Osteoblast (primary cell): ENCODE data around the gene EIF4E1B. TPM values are rescaled to one million over a fixed set of nuclear protein-coding genes. Genes with fewer than 3 reads are reported as not detected.
A peak's percentile ranks its signal among the peaks of the same experiment; 100 is the strongest.

Source experiments
- DNase-seq: peaks from one replicate; pipeline ENCODE4 v3.0.0; 2011; ENCODE audit warnings: low spot score, mixed read lengths; ENCODE audit not compliant: insufficient read length; ENCODE audit errors: missing footprints
- H2AFZ ChIP-seq: 2 replicates; pipeline ENCODE4 v1.6.0; 2011; ENCODE audit warnings: mild to moderate bottlenecking, low read length
- H3K27ac ChIP-seq: 2 replicates; pipeline ENCODE4 v1.5.1; 2011; ENCODE audit warnings: mild to moderate bottlenecking, low read depth, low read length, moderate library complexity
- H3K27me3 ChIP-seq: 2 replicates; pipeline ENCODE4 v1.6.0; 2012; ENCODE audit warnings: mild to moderate bottlenecking, control low read depth, inconsistent platforms, low read length, moderate library complexity; ENCODE audit not compliant: insufficient read depth
- H3K36me3 ChIP-seq: 2 replicates; pipeline ENCODE4 v1.5.1; 2011; ENCODE audit warnings: mild to moderate bottlenecking, low read length, control low read depth, moderate library complexity; ENCODE audit not compliant: insufficient read depth
- H3K4me1 ChIP-seq: 2 replicates; pipeline ENCODE4 v1.5.1; 2011; ENCODE audit warnings: mild to moderate bottlenecking, low read length, control low read depth, moderate library complexity; ENCODE audit not compliant: insufficient read depth
- H3K4me2 ChIP-seq: 2 replicates; pipeline ENCODE4 v1.6.0; 2011; ENCODE audit warnings: mild to moderate bottlenecking, low read length; ENCODE audit not compliant: insufficient read depth
- H3K4me3 ChIP-seq: fragments of 200-600 bp; sonication (generic); 3 replicates; pipeline ENCODE4 v1.5.1; 2012; ENCODE audit warnings: mild to moderate bottlenecking, low read length, inconsistent platforms; ENCODE audit not compliant: insufficient read depth
- H3K79me2 ChIP-seq: 2 replicates; pipeline ENCODE4 v1.6.0; 2012; ENCODE audit warnings: mild to moderate bottlenecking, low read length, control low read depth, inconsistent platforms; ENCODE audit not compliant: insufficient read depth
- H3K9me3 ChIP-seq: 2 replicates; pipeline ENCODE4 v1.5.1; 2011; ENCODE audit warnings: low read depth, low read length, control low read depth
- H4K20me1 ChIP-seq: 2 replicates; pipeline ENCODE4 v1.6.0; 2012; ENCODE audit warnings: mild to moderate bottlenecking, low read length, control low read depth; ENCODE audit not compliant: insufficient read depth
- CTCF ChIP-seq: IDR thresholded peaks from 2 replicates; pipeline ENCODE4 v1.5.1; 2011; ENCODE audit warnings: mild to moderate bottlenecking, low read depth, low read length, moderate library complexity; ENCODE audit errors: extremely low read depth
- total RNA-seq: library from RNA; depleted of rRNA; stranded (reverse); fragments of >200 nt; gene quantifications from 2 replicates; pipeline ENCODE4 v1.2.3, GENCODE V29; 2012

Gene EIF4E1B
- total RNA-seq, 1 donor, result not detected

GRCh38 chr5:176644878-176645670 lies 14.6 kb downstream of the EIF4E1B start:
- no peaks in the 10 kb centered on the region for H3K36me3 ChIP-seq
- TF ChIP-seq CTCF, result no peak
- H3K4me2 ChIP-seq, result no peak overlapping the region
- H2AFZ ChIP-seq, result no peak overlapping the region
- peaks cover 21% of the 10 kb centered on the region for H3K79me2 ChIP-seq
- H3K4me1 ChIP-seq, result peaks cover 12% of the 10 kb centered on the region
- H4K20me1 ChIP-seq, result peaks cover 12% of the 10 kb centered on the region
- no peaks in the 10 kb centered on the region for H3K9me3 ChIP-seq
- no peak for DNase-seq
- no peak overlapping the region for H3K27ac ChIP-seq
- no peaks in the 10 kb centered on the region for H3K27me3 ChIP-seq
- H3K4me3 ChIP-seq, result no peak overlapping the region

- no peak overlapping the region for H3K4me2 ChIP-seq
- no peaks in the 10 kb centered on the region for H3K36me3 ChIP-seq
- H3K9me3 ChIP-seq, result no peaks in the 10 kb centered on the region
- H3K4me3 ChIP-seq, result no peak overlapping the region
- no peak for DNase-seq
- peaks cover 12% of the 10 kb centered on the region for H3K4me1 ChIP-seq
- peaks cover 32% of the 10 kb centered on the region for H3K79me2 ChIP-seq
- no peak for TF ChIP-seq CTCF
- H4K20me1 ChIP-seq, result peaks cover 22% of the 10 kb centered on the region
- H3K27ac ChIP-seq, result no peak overlapping the region
- no peaks in the 10 kb centered on the region for H3K27me3 ChIP-seq
- peak overlapping the region; percentile 94 for H2AFZ ChIP-seq
Observed at GRCh38 chr5:176646049-176646706, 15.7 kb downstream of the EIF4E1B start.

- Histone ChIP-seq H3K27ac (peak overlapping the region; percentile 36), H3K4me2 (peak overlapping the region; percentile 88), H2AFZ (peak overlapping the region; percentile 94), H3K4me1 (peaks cover 12% of the 10 kb centered on the region), H4K20me1 (peaks cover 23% of the 10 kb centered on the region), H3K79me2 (peaks cover 36% of the 10 kb centered on the region), H3K4me3 (peak overlapping the region; percentile 91), H3K27me3 (no peaks in the 10 kb centered on the region), H3K36me3 (no peaks in the 10 kb centered on the region), H3K9me3 (no peaks in the 10 kb centered on the region)
- DNase-seq, result no peak
- TF ChIP-seq CTCF, result no peak
Observed at GRCh38 chr5:176646707-176647029, 16.2 kb downstream of the EIF4E1B start.
